GM12878 (cell line): ENCODE data around the gene AKT1S1. TPM values are rescaled to one million over a fixed set of nuclear protein-coding genes. Genes with fewer than 3 reads are reported as not detected.
A peak's percentile ranks its signal among the peaks of the same experiment; 100 is the strongest.

Source experiments
- ATAC-seq: fragments of 200-7000 bp; cut with Tn5 transposase; 3 replicates; pipeline ENCODE4 v1.9.1; 2020; ENCODE audit warnings: mild to moderate bottlenecking, moderate library complexity
- BruUV-seq: library from RNA; stranded (reverse); fragments of 400-500 nt; replicated peaks from 2 replicates; lab custom pipeline; 2021; lab: Mats Ljungman, UMichigan
- CTCF ChIA-PET: fragments of 300-600 bp; sonication (Branson Sonifier 250); formaldehyde crosslinking; extraction: SDS; loops from one replicate; lab custom pipeline; 2021; ENCODE audit warnings: inconsistent platforms; lab: Yijun Ruan, JAX
- POLR2A ChIA-PET: fragments of 350-600 bp; formaldehyde crosslinking; extraction: SDS; loops from one replicate; lab custom pipeline; 2021; ENCODE audit warnings: inconsistent platforms; lab: Charles Lee
- RAD21 ChIA-PET: fragments of 300-600 bp; sonication (Branson Sonifier 250); formaldehyde crosslinking; loops from one replicate; lab custom pipeline; 2023; ENCODE audit warnings: antibody characterized with exemption; ENCODE audit not compliant: unreplicated experiment; lab: Charles Lee
- SMC1A ChIA-PET: fragments of 300-600 bp; sonication (Branson Sonifier 250); formaldehyde crosslinking; loops from one replicate; lab custom pipeline; 2023; ENCODE audit not compliant: unreplicated experiment, uncharacterized antibody; lab: Charles Lee
- DNase-seq: peaks from one replicate; pipeline ENCODE4 v3.0.0-alpha.2; 2011; ENCODE audit warnings: low read depth, low spot score
- FAIRE-seq: peaks from 3 replicates; lab custom pipeline; 2011; peaks lifted over from hg19 to GRCh38; lab: Jason Lieb, UNC
- H2AFZ ChIP-seq: 2 replicates; pipeline ENCODE4 v1.6.0; 2011; ENCODE audit warnings: low read depth, low read length, control low read depth; ENCODE audit not compliant: control insufficient read depth
- H3K27ac ChIP-seq: 2 replicates; pipeline ENCODE4 v1.5.1; 2011; ENCODE audit warnings: control low read depth; ENCODE audit not compliant: control insufficient read depth, insufficient read depth
- H3K27me3 ChIP-seq, 2 experiments: replicated peaks in 1 of 2; 2 replicates each; pipeline versions ENCODE4 v1.6.0 to v1.6.1; 2011; ENCODE audit warnings: low read length in 1 of 2; ENCODE audit not compliant: control insufficient read depth in 2 of 2, insufficient read depth in 2 of 2
- H3K36me3 ChIP-seq, 2 experiments: 2 replicates each; pipeline ENCODE4 v1.5.1; 2011; ENCODE audit warnings: low read length in 1 of 2; ENCODE audit not compliant: control insufficient read depth in 2 of 2, insufficient read depth in 2 of 2
- H3K4me1 ChIP-seq: 2 replicates; pipeline ENCODE4 v1.6.1; 2011; ENCODE audit warnings: mild to moderate bottlenecking, low read length, moderate library complexity, mixed read lengths; ENCODE audit not compliant: control insufficient read depth, insufficient read depth
- H3K4me2 ChIP-seq: 2 replicates; pipeline ENCODE4 v1.6.0; 2011; ENCODE audit warnings: control low read depth; ENCODE audit not compliant: control insufficient read depth, insufficient read depth
- H3K4me3 ChIP-seq: fragments of 200-600 bp; sonication (generic); 2 replicates; pipeline ENCODE4 v1.5.1; 2016
- H3K79me2 ChIP-seq: 2 replicates; pipeline ENCODE4 v1.6.0; 2011; ENCODE audit warnings: low read length; ENCODE audit not compliant: control insufficient read depth, insufficient read depth
- H3K9ac ChIP-seq: 2 replicates; pipeline ENCODE4 v1.8.0; 2011; ENCODE audit warnings: low read length, control low read depth, mixed read lengths; ENCODE audit not compliant: control insufficient read depth, insufficient read depth
- H3K9me3 ChIP-seq: replicated peaks from 3 replicates; pipeline ENCODE4 v1.5.1; 2011; ENCODE audit warnings: mild to moderate bottlenecking, low read length; ENCODE audit not compliant: control insufficient read depth, insufficient read depth
- H4K20me1 ChIP-seq: 2 replicates; pipeline ENCODE4 v1.6.0; 2011; ENCODE audit not compliant: control insufficient read depth, insufficient read depth
- CBX5 ChIP-seq: sonication (generic); IDR thresholded peaks from 2 replicates; pipeline ENCODE4 v1.6.1; 2016; ENCODE audit warnings: low read depth, moderate library complexity, mild to moderate bottlenecking, inconsistent platforms
- CEBPB ChIP-seq, 2 experiments: fragments of 150-350 bp in 1 of 2; IDR thresholded peaks; 2 replicates each; pipeline ENCODE4 v1.6.1; 2012 to 2014; ENCODE audit warnings: low read depth in 2 of 2, low read length in 2 of 2, borderline replicate concordance in 1 of 2, inconsistent platforms in 1 of 2
- CREB1 ChIP-seq: IDR thresholded peaks from 2 replicates; pipeline ENCODE4 v1.6.1; 2012; ENCODE audit warnings: low read depth, mild to moderate bottlenecking, inconsistent platforms
- CREM ChIP-seq: IDR thresholded peaks from 2 replicates; pipeline ENCODE4 v1.6.1; 2014; ENCODE audit warnings: antibody characterized with exemption, low read depth
- MTA3 ChIP-seq: IDR thresholded peaks from 2 replicates; pipeline ENCODE4 v1.6.1; 2012; ENCODE audit warnings: low read length, inconsistent platforms, borderline replicate concordance
- NBN ChIP-seq: fragments of 450-650 bp; IDR thresholded peaks from 2 replicates; pipeline ENCODE4 v1.6.1; 2016
- SIX5 ChIP-seq: IDR thresholded peaks from 2 replicates; pipeline ENCODE4 v1.6.1; 2011; ENCODE audit warnings: mild to moderate bottlenecking, low read depth, low read length, moderate library complexity; ENCODE audit not compliant: severe bottlenecking
- SMARCA5 ChIP-seq: fragments of 450-650 bp; IDR thresholded peaks from 2 replicates; pipeline ENCODE4 v1.6.1; 2017; ENCODE audit warnings: mild to moderate bottlenecking
- SP1 ChIP-seq: IDR thresholded peaks from one replicate; pipeline ENCODE4 v1.6.1; 2011; ENCODE audit warnings: low read depth, low read length
- TCF12 ChIP-seq: IDR thresholded peaks from 2 replicates; pipeline ENCODE4 v1.6.1; 2011; ENCODE audit warnings: low read depth, mild to moderate bottlenecking, low read length
- ZNF384 ChIP-seq: IDR thresholded peaks from 2 replicates; pipeline ENCODE4 v1.6.1; 2012; ENCODE audit warnings: low read depth, mild to moderate bottlenecking, low read length, improper control_type of control experiment, borderline replicate concordance
- WGBS: methylation state at CpG from one replicate; pipeline ENCODE4 v1.1.6; 2016; ENCODE audit warnings: low lambda C conversion rate; ENCODE audit not compliant: insufficient replicate concordance, insufficient coverage; ENCODE audit errors: missing lambda C conversion rate; 5-methylcytosine and 5-hydroxymethylcytosine counted together
- in situ Hi-C: fragments of 300-500 bp; cut with MboI; formaldehyde crosslinking; loops from 9 replicates; pipeline ENCODE4 v1.14.3; 2018; ENCODE audit warnings: mixed read lengths
- intact Hi-C: fragments of 100-400 bp; cut with micrococcal nuclease; formaldehyde crosslinking; loops from one replicate; pipeline ENCODE4 v1.14.2; 2022; ENCODE audit not compliant: unreplicated experiment
- polyA plus RNA-seq, 11 experiments: library from polyadenylated mRNA; depleted of rRNA in 4 of 11; unstranded in 6 of 11; stranded (reverse) in 5 of 11; fragments of >200 nt; fragmentation: Nextera tagmentation in 4 of 11; fragmentation: Illumina TruSeq in 1 of 11; extraction: Ambion mirVana in 4 of 11; extraction: Trizol in 1 of 11; gene quantifications; 1 replicate in 1 of 11; 2 replicates in 10 of 11; pipeline versions ENCODE4 v1.2.1 to v1.2.3, GENCODE V29; 2011 to 2016; ENCODE audit warnings: inconsistent platforms in 2 of 11, missing spikeins in 2 of 11, low read depth in 1 of 11
- total RNA-seq, 4 experiments: library from RNA; depleted of rRNA in 3 of 4; stranded (reverse); fragments of >200 nt in 3 of 4; fragmentation: Illumina TruSeq in 1 of 4; extraction: Trizol in 1 of 4; gene quantifications; 2 replicates each; pipeline versions ENCODE4 v1.2.1 to v1.2.3, GENCODE V29; 2013 to 2021
- TF ChIP-seq, protein P1 (sequence below): IDR thresholded peaks from 2 replicates; pipeline ENCODE4 v1.6.1; 2011; ENCODE audit warnings: borderline replicate concordance, low read depth, mild to moderate bottlenecking, moderate library complexity, mixed read lengths, low read length; ENCODE audit not compliant: insufficient read depth; ENCODE audit errors: extremely low read length
- TF ChIP-seq, protein P2 (sequence below): fragments of 450-650 bp; IDR thresholded peaks from 2 replicates; pipeline ENCODE4 v1.6.1; 2018; ENCODE audit warnings: mild to moderate bottlenecking, low read depth, moderate library complexity; ENCODE audit not compliant: partially characterized antibody
- TF ChIP-seq, protein P3 (sequence below): fragments of 450-650 bp; IDR thresholded peaks from 2 replicates; pipeline ENCODE4 v1.6.1; 2014; ENCODE audit warnings: mild to moderate bottlenecking
- TF ChIP-seq, protein P4 (sequence below): fragments of 450-650 bp; conservative IDR thresholded peaks from 2 replicates; pipeline ENCODE4 v1.6.1; 2017; ENCODE audit warnings: mild to moderate bottlenecking, moderate library complexity

AKT1S1 gene
- total and polyA plus RNA-seq, 10 of the 15 experiments (the other 5 are each of a cell fraction or from before 2014, with no cell fraction given) = 0.43 to 23.0 (median 12.3) TPM

DNA sequence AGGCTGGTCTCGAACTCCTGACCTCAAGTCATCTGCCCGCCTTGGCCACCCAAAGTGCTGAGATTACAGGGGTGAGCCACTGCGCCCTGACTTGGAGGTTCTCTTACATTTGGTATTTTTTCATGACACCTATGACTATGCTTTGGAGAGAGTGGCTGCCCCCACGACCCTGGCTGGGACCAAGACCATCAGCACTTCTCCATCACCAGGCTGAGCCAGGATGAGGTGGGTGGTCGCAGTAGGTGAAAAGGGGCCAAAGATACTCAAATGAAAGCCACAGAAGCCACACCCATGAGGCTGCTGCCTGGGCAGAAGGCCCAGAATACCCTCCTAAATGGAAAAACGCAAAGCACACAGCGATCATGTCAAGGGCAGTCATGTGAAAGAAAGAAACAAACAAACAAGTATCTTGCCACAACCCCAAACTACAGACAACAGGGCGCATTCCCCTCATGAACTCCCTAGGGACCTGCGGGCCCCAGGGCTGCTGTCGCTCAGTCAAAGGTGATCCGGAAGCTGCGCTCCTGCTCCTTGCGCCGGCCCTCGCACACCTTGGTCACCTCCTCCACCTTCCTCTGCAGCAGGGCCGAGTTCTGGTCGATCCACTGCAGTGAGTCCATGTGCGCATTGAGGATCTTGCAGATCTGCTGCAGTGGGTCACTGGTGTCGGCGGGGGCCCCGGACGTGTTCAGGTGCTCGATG lies 30.7 kb upstream of the AKT1S1 start:
- SMC1A ChIA-PET = interaction anchor here (0.7 to 8.8 kb wide), 6 partner anchors 8 to 31 kb away, joined by 3 to 110 read pairs (median 5); partner anchors contain the start of genes AKT1S1, IL4I1 and TBC1D17
- Histone ChIP-seq H3K4me1 (peaks cover 79% of the 10 kb centered on the region), H3K9ac (peak overlapping the region; percentile 32; the same call in 1 of the 2 replicates), H3K4me2 (peak overlapping the region; percentile 12), H3K79me2 (peaks cover 46% of the 10 kb centered on the region), H3K4me3 (no peak overlapping the region), H2AFZ (no peak overlapping the region), H3K27me3 (no peaks in the 10 kb centered on the region), H3K36me3 (peaks cover 18 to 26% of the 10 kb centered on the region in 2 experiments), H3K9me3 (no peaks in the 10 kb centered on the region; the same call in 2 of the 3 replicates), H4K20me1 (peaks cover 3% of the 10 kb centered on the region; the same call in 1 of the 2 replicates), H3K27ac (peak overlapping the region; percentile 81)
- no peak for ATAC-seq
- no TSS peak for BruUV-seq
- RAD21 ChIA-PET = interaction anchor here (0.8 to 3.1 kb wide), 7 partner anchors 11 to 39 kb away, joined by 3 to 34 read pairs (median 5); partner anchors contain the start of genes ATF5, IL4I1 and NUP62
- POLR2A ChIA-PET = interaction anchor here (0.6 to 4.1 kb wide), 11 partner anchors 7 to 435 kb away, joined by 3 to 47 read pairs (median 6); partner anchors contain the start of genes ATF5 and IL4I1
- 27% methylated on average over 23 of the region's 23 CpGs for WGBS
- no peak for FAIRE-seq
- DNase-seq = peak; percentile 59
- in situ Hi-C loops = no loop called here
- CTCF ChIA-PET = interaction anchor here (0.6 to 9.0 kb wide), 5 partner anchors 9 to 20 kb away, joined by 3 to 71 read pairs (median 4); partner anchors contain the start of gene IL4I1
- intact Hi-C loops = loop anchor here (1.0 kb wide), 1 partner anchor 11 kb away; no protein-coding TSS in a partner anchor
- TF ChIP-seq, protein P1, sequence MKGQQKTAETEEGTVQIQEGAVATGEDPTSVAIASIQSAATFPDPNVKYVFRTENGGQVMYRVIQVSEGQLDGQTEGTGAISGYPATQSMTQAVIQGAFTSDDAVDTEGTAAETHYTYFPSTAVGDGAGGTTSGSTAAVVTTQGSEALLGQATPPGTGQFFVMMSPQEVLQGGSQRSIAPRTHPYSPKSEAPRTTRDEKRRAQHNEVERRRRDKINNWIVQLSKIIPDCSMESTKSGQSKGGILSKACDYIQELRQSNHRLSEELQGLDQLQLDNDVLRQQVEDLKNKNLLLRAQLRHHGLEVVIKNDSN = no peak
- TF ChIP-seq CEBPB (IDR thresholded peaks at IDR 0.05; ENCODE audit: borderline replicate concordance in 1 of 2, low read depth in 2 of 2, low read length in 2 of 2) = no peak
- TF ChIP-seq SIX5 = no peak
- TF ChIP-seq, protein P2, sequence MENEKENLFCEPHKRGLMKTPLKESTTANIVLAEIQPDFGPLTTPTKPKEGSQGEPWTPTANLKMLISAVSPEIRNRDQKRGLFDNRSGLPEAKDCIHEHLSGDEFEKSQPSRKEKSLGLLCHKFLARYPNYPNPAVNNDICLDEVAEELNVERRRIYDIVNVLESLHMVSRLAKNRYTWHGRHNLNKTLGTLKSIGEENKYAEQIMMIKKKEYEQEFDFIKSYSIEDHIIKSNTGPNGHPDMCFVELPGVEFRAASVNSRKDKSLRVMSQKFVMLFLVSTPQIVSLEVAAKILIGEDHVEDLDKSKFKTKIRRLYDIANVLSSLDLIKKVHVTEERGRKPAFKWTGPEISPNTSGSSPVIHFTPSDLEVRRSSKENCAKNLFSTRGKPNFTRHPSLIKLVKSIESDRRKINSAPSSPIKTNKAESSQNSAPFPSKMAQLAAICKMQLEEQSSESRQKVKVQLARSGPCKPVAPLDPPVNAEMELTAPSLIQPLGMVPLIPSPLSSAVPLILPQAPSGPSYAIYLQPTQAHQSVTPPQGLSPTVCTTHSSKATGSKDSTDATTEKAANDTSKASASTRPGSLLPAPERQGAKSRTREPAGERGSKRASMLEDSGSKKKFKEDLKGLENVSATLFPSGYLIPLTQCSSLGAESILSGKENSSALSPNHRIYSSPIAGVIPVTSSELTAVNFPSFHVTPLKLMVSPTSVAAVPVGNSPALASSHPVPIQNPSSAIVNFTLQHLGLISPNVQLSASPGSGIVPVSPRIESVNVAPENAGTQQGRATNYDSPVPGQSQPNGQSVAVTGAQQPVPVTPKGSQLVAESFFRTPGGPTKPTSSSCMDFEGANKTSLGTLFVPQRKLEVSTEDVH = no peak
- 0 out of 2 replicates have a peak, but pooled peaks have one; percentile 12 for TF ChIP-seq TCF12
- TF ChIP-seq, protein P3, sequence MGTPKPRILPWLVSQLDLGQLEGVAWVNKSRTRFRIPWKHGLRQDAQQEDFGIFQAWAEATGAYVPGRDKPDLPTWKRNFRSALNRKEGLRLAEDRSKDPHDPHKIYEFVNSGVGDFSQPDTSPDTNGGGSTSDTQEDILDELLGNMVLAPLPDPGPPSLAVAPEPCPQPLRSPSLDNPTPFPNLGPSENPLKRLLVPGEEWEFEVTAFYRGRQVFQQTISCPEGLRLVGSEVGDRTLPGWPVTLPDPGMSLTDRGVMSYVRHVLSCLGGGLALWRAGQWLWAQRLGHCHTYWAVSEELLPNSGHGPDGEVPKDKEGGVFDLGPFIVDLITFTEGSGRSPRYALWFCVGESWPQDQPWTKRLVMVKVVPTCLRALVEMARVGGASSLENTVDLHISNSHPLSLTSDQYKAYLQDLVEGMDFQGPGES = no peak
- no peak for TF ChIP-seq NBN
- no peak for TF ChIP-seq ZNF384
- peak; percentile 67; the same call in 1 of the 2 replicates for TF ChIP-seq SMARCA5
- no peak for TF ChIP-seq CREM
- TF ChIP-seq SP1 = no peak
- 0 out of 2 replicates have a peak, but pooled peaks have one; percentile 26 for TF ChIP-seq MTA3
- TF ChIP-seq, protein P4, sequence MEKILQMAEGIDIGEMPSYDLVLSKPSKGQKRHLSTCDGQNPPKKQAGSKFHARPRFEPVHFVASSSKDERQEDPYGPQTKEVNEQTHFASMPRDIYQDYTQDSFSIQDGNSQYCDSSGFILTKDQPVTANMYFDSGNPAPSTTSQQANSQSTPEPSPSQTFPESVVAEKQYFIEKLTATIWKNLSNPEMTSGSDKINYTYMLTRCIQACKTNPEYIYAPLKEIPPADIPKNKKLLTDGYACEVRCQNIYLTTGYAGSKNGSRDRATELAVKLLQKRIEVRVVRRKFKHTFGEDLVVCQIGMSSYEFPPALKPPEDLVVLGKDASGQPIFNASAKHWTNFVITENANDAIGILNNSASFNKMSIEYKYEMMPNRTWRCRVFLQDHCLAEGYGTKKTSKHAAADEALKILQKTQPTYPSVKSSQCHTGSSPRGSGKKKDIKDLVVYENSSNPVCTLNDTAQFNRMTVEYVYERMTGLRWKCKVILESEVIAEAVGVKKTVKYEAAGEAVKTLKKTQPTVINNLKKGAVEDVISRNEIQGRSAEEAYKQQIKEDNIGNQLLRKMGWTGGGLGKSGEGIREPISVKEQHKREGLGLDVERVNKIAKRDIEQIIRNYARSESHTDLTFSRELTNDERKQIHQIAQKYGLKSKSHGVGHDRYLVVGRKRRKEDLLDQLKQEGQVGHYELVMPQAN = no peak
- no peak for TF ChIP-seq CREB1
- no peak for TF ChIP-seq CBX5
